CD14-positive monocyte (primary cell): ENCODE results near the gene HOXA11. TPM values are rescaled to one million over a fixed set of nuclear protein-coding genes. Genes with fewer than 3 reads are reported as not detected.

ENCODE experiments used
- DNase-seq, 3 donors: peaks; one replicate each; pipeline ENCODE4 v3.0.0-alpha.2; 2011 to 2022
- H2AFZ ChIP-seq: 2 replicates; pipeline ENCODE4 v1.6.0; 2012; ENCODE audit warnings: mild to moderate bottlenecking, low read depth, low read length, inconsistent platforms; ENCODE audit not compliant: insufficient read depth, poor library complexity, severe bottlenecking
- H3K27ac ChIP-seq, 2 donors: 1 replicate in 1 of 2; 2 replicates in 1 of 2; pipeline ENCODE4 v1.5.1; 2012 to 2013; ENCODE audit warnings: low read length in 2 of 2, control low read depth in 1 of 2, inconsistent platforms in 1 of 2, low read depth in 1 of 2, mild to moderate bottlenecking in 1 of 2
- H3K27me3 ChIP-seq, 2 donors: one replicate each; pipeline versions ENCODE4 v1.6.0 to v1.6.1; 2011 to 2013; ENCODE audit warnings: low read length in 2 of 2; ENCODE audit not compliant: control insufficient read depth in 2 of 2, insufficient read depth in 2 of 2
- H3K36me3 ChIP-seq, 2 donors: replicated peaks in 1 of 2; 1 replicate in 1 of 2; 2 replicates in 1 of 2; pipeline versions ENCODE4 v1.5.1 to v1.6.1; 2012 to 2013; ENCODE audit warnings: low read length in 2 of 2, control low read depth in 1 of 2, inconsistent platforms in 1 of 2, mild to moderate bottlenecking in 1 of 2; ENCODE audit not compliant: insufficient read depth in 2 of 2, control insufficient read depth in 1 of 2
- H3K4me1 ChIP-seq, 2 donors: 1 replicate in 1 of 2; 2 replicates in 1 of 2; pipeline versions ENCODE4 v1.5.1 to v1.6.1; 2012 to 2013; ENCODE audit warnings: low read length in 2 of 2, control low read depth in 1 of 2, inconsistent platforms in 1 of 2, mild to moderate bottlenecking in 1 of 2, moderate library complexity in 1 of 2; ENCODE audit not compliant: insufficient read depth in 2 of 2, control insufficient read depth in 1 of 2
- H3K4me2 ChIP-seq: replicated peaks from 2 replicates; pipeline ENCODE3; 2012; ENCODE audit warnings: low read length, moderate library complexity, mild to moderate bottlenecking; ENCODE audit not compliant: poor library complexity, severe bottlenecking; ENCODE audit errors: extremely low read depth
- H3K4me3 ChIP-seq, 3 experiments: fragments of 200-600 bp in 1 of 3; sonication (generic) in 1 of 3; replicated peaks in 1 of 3; 1 replicate in 2 of 3; 2 replicates in 1 of 3; pipeline ENCODE4 v1.5.1; 2011 to 2013; ENCODE audit warnings: low read length in 3 of 3, mild to moderate bottlenecking in 3 of 3, control low read depth in 2 of 3, low read depth in 2 of 3, inconsistent platforms in 1 of 3, moderate library complexity in 1 of 3
- H3K79me2 ChIP-seq: 2 replicates; pipeline ENCODE4 v1.6.0; 2012; ENCODE audit warnings: mild to moderate bottlenecking, control low read depth, inconsistent platforms, low read length, moderate library complexity; ENCODE audit not compliant: insufficient read depth
- H3K9ac ChIP-seq: 2 replicates; pipeline ENCODE4 v1.6.0; 2017; ENCODE audit warnings: low read length, mild to moderate bottlenecking; ENCODE audit not compliant: insufficient read depth, poor library complexity, severe bottlenecking
- H3K9me3 ChIP-seq, 2 donors: replicated peaks in 1 of 2; 1 replicate in 1 of 2; 2 replicates in 1 of 2; pipeline versions ENCODE4 v1.5.1 to v1.6.1; 2012 to 2013; ENCODE audit warnings: low read length in 2 of 2, control low read depth in 1 of 2; ENCODE audit not compliant: control insufficient read depth in 1 of 2, insufficient read depth in 1 of 2
- H4K20me1 ChIP-seq: 2 replicates; pipeline ENCODE4 v1.6.0; 2012; ENCODE audit warnings: mild to moderate bottlenecking, low read length, control low read depth, moderate library complexity; ENCODE audit not compliant: insufficient read depth
- H3K27ac Mint-ChIP-seq, 7 donors: one replicate each; pipeline ENCODE4 v1.8.0; 2020; ENCODE audit warnings: mild to moderate bottlenecking in 7 of 7, mixed read lengths in 7 of 7, moderate library complexity in 6 of 7, inconsistent platforms in 2 of 7
- H3K27me3 Mint-ChIP-seq, 3 donors: one replicate each; pipeline ENCODE4 v1.8.0; 2021 to 2022; ENCODE audit warnings: low read depth in 3 of 3, mild to moderate bottlenecking in 3 of 3, mixed read lengths in 3 of 3, moderate library complexity in 3 of 3, inconsistent platforms in 1 of 3
- H3K36me3 Mint-ChIP-seq, 2 donors: one replicate each; pipeline ENCODE4 v1.8.0; 2020; ENCODE audit warnings: mixed read lengths in 2 of 2, inconsistent platforms in 1 of 2, mild to moderate bottlenecking in 1 of 2
- H3K4me1 Mint-ChIP-seq: one replicate; pipeline ENCODE4 v1.8.0; 2020; ENCODE audit warnings: mild to moderate bottlenecking, mixed read lengths
- H3K4me3 Mint-ChIP-seq, 2 donors: one replicate each; pipeline ENCODE4 v1.8.0; 2020; ENCODE audit warnings: mild to moderate bottlenecking in 2 of 2, mixed read lengths in 2 of 2, moderate library complexity in 1 of 2
- H3K9me3 Mint-ChIP-seq, 7 donors: one replicate each; pipeline ENCODE4 v1.8.0; 2020 to 2022; ENCODE audit warnings: mixed read lengths in 7 of 7, mild to moderate bottlenecking in 6 of 7, moderate library complexity in 6 of 7, inconsistent platforms in 2 of 7
- CTCF ChIP-seq: fragments of 200-600 bp; IDR thresholded peaks from one replicate; pipeline ENCODE4 v1.8.0; 2022; ENCODE audit warnings: antibody characterized with exemption, mild to moderate bottlenecking
- WGBS: methylation state at CpG from one replicate; pipeline ENCODE4 v1.1.5; 2013; ENCODE audit warnings: missing lambda C conversion rate; ENCODE audit not compliant: insufficient coverage; 5-methylcytosine and 5-hydroxymethylcytosine counted together
- intact Hi-C, 2 donors: fragments of 100-400 bp; cut with micrococcal nuclease; formaldehyde crosslinking; loops; one replicate each; pipeline versions ENCODE4 v1.15.0 to v1.15.1; 2023
- polyA plus RNA-seq, 3 donors: library from polyadenylated mRNA; depleted of rRNA in 1 of 3; unstranded in 2 of 3; stranded (reverse) in 1 of 3; fragments of 300-500 nt in 2 of 3; fragments of >200 nt in 1 of 3; fragmentation: Illumina TruSeq in 2 of 3; gene quantifications; 1 replicate in 2 of 3; 2 replicates in 1 of 3; pipeline ENCODE4 v1.2.3, GENCODE V29; 2012 to 2021

The HOXA11 gene
- polyA plus RNA-seq, 3 donors: not detected

GRCh38 chr7:27171325-27171636 lies 13.8 kb downstream of the HOXA11 start:
- H3K9me3 Mint-ChIP-seq: peaks cover 5 to 55% (median 35%) of the 10 kb centered on the region in 7 donors
- no peak for DNase-seq
- H3K27ac Mint-ChIP-seq: no peak overlapping the region
- H3K79me2 ChIP-seq: no peaks in the 10 kb centered on the region
- intact Hi-C loops: loop anchor here in 1 of 2 donors (5.0 kb wide), 1 partner anchor 1309 kb away; no protein-coding TSS in a partner anchor
- H3K4me3 Mint-ChIP-seq: peak overlapping the region in 1 of 2 donors; percentile 89
- no peak for TF ChIP-seq CTCF
- H3K4me2 ChIP-seq: peak overlapping the region; percentile 92
- WGBS: 12% methylated on average over 8 of the region's 8 CpGs
- no peak overlapping the region for H3K9ac ChIP-seq
- H3K36me3 Mint-ChIP-seq: peaks cover 25 to 34% of the 10 kb centered on the region in 2 donors
- peaks cover 55% of the 10 kb centered on the region for H3K4me1 Mint-ChIP-seq
- no peak overlapping the region for H3K4me3 ChIP-seq
- peaks cover 90 to 98% (median 92%) of the 10 kb centered on the region in 3 donors for H3K27me3 Mint-ChIP-seq
- peaks cover 21 to 43% of the 10 kb centered on the region in 2 donors for H3K9me3 ChIP-seq
- no peak overlapping the region for H2AFZ ChIP-seq
- H3K27me3 ChIP-seq: peaks cover 76 to 98% of the 10 kb centered on the region in 2 donors
- peaks cover 54 to 75% of the 10 kb centered on the region in 2 donors for H3K4me1 ChIP-seq
- H3K36me3 ChIP-seq: no peaks in the 10 kb centered on the region
- H4K20me1 ChIP-seq: peaks cover 9% of the 10 kb centered on the region
- H3K27ac ChIP-seq: no peak overlapping the region

- H3K79me2 ChIP-seq: no peaks in the 10 kb centered on the region
- H4K20me1 ChIP-seq: peaks cover 9% of the 10 kb centered on the region
- 0% methylated on average over 1 of the region's 11 CpGs for WGBS
- Mint-ChIP-seq H3K27me3 (peaks cover 90 to 98% (median 91%) of the 10 kb centered on the region in 3 donors), H3K4me1 (peaks cover 59% of the 10 kb centered on the region), H3K4me3 (peak overlapping the region in 1 of 2 donors; percentile 89), H3K36me3 (peaks cover 25 to 37% of the 10 kb centered on the region in 2 donors), H3K9me3 (peaks cover 5 to 60% (median 38%) of the 10 kb centered on the region in 7 donors), H3K27ac (no peak overlapping the region)
- H3K27me3 ChIP-seq: peaks cover 82 to 98% of the 10 kb centered on the region in 2 donors
- intact Hi-C loops: loop anchor here in 1 of 2 donors (5.0 kb wide), 1 partner anchor 1308 kb away; no protein-coding TSS in a partner anchor
- no peak for TF ChIP-seq CTCF
- no peak for DNase-seq
- H3K27ac ChIP-seq: no peak overlapping the region
- no peak overlapping the region for H3K9ac ChIP-seq
- no peak overlapping the region for H3K4me3 ChIP-seq
- no peak overlapping the region for H2AFZ ChIP-seq
- no peaks in the 10 kb centered on the region for H3K36me3 ChIP-seq
- peaks cover 27 to 43% of the 10 kb centered on the region in 2 donors for H3K9me3 ChIP-seq
- peaks cover 60 to 81% of the 10 kb centered on the region in 2 donors for H3K4me1 ChIP-seq
- no peak overlapping the region for H3K4me2 ChIP-seq
Measured at GRCh38 chr7:27170426-27171324, 14.4 kb downstream of the HOXA11 start.
